K562 (cell line): ENCODE data around the gene CYB561A3. TPM values are rescaled to one million over a fixed set of nuclear protein-coding genes. Genes with fewer than 3 reads are reported as not detected.
A peak's percentile ranks its signal among the peaks of the same experiment; 100 is the strongest.

Experiments used
- ATAC-seq: fragments of 200-7000 bp; cut with Tn5 transposase; 3 replicates; pipeline ENCODE4 v1.9.1; 2020; ENCODE audit warnings: moderate library complexity
- BruUV-seq: library from RNA; stranded (reverse); fragments of 400-500 nt; replicated peaks from 2 replicates; lab custom pipeline; 2021; lab: Mats Ljungman, UMichigan
- CTCF ChIA-PET: fragments of 300-600 bp; formaldehyde crosslinking; extraction: SDS; loops from one replicate; lab custom pipeline; 2021; ENCODE audit warnings: low intra/inter-chr PET ratio; lab: Yijun Ruan, JAX
- POLR2A ChIA-PET: fragments of 300-600, 350-650 bp; sonication (Branson Sonifier 250); formaldehyde crosslinking; extraction: SDS; loops from one replicate; lab custom pipeline; 2021; ENCODE audit warnings: antibody characterized with exemption, inconsistent platforms; lab: Yijun Ruan, JAX
- DNase-seq, 4 experiments: peaks; one replicate each; pipeline versions ENCODE4 v3.0.0 to v3.0.0-alpha.2; 2011 to 2018; ENCODE audit warnings: low spot score in 3 of 4, mixed read lengths in 3 of 4; ENCODE audit errors: extremely low read depth in 1 of 4
- FAIRE-seq: peaks from 2 replicates; lab custom pipeline; 2011; peaks lifted over from hg19 to GRCh38; lab: Jason Lieb, UNC
- H2AFZ ChIP-seq: 2 replicates; pipeline ENCODE4 v1.6.0; 2011; ENCODE audit warnings: low read depth, low read length, control low read depth, inconsistent platforms
- H3K27ac ChIP-seq: fragments of 200-600 bp; 3 replicates; pipeline ENCODE4 v1.8.0; 2011; ENCODE audit warnings: low read depth, mild to moderate bottlenecking, control low read depth, inconsistent platforms, low read length, moderate library complexity, mixed read lengths; ENCODE audit errors: extremely low read depth
- H3K27me3 ChIP-seq, 2 experiments: fragments of 300-600 bp in 1 of 2; 2 replicates in 1 of 2; 3 replicates in 1 of 2; pipeline versions ENCODE4 v1.6.0 to v1.8.0; 2011; ENCODE audit warnings: inconsistent platforms in 2 of 2, low read length in 2 of 2, mild to moderate bottlenecking in 1 of 2, mixed read lengths in 1 of 2, moderate library complexity in 1 of 2; ENCODE audit not compliant: control insufficient read depth in 2 of 2, insufficient read depth in 2 of 2
- H3K36me3 ChIP-seq: fragments of 300-600 bp; 3 replicates; pipeline ENCODE4 v1.8.0; 2011; ENCODE audit warnings: mild to moderate bottlenecking, low read length, inconsistent platforms; ENCODE audit not compliant: control insufficient read depth, insufficient read depth
- H3K4me1 ChIP-seq, 2 experiments: fragments of 200-600 bp in 1 of 2; replicated peaks in 1 of 2; 2 replicates in 1 of 2; 3 replicates in 1 of 2; pipeline versions ENCODE4 v1.5.1 to v1.8.0; 2011; ENCODE audit warnings: inconsistent platforms in 2 of 2, low read length in 2 of 2, mild to moderate bottlenecking in 1 of 2, mixed read lengths in 1 of 2, moderate library complexity in 1 of 2; ENCODE audit not compliant: control insufficient read depth in 2 of 2, insufficient read depth in 2 of 2
- H3K4me2 ChIP-seq: 2 replicates; pipeline ENCODE4 v1.6.1; 2011; ENCODE audit warnings: low read length, control low read depth, inconsistent platforms, mixed read lengths; ENCODE audit not compliant: insufficient read depth
- H3K4me3 ChIP-seq: fragments of 200-600 bp; sonication (generic), shearing (Covaris generic); 2 replicates; pipeline ENCODE4 v1.5.1; 2016; ENCODE audit warnings: control low read depth, inconsistent platforms
- H3K79me2 ChIP-seq: fragments of 200-600 bp; 3 replicates; pipeline ENCODE4 v1.8.0; 2011; ENCODE audit warnings: low read length, inconsistent platforms; ENCODE audit not compliant: control insufficient read depth, insufficient read depth
- H3K9ac ChIP-seq, 2 experiments: 2 replicates each; pipeline versions ENCODE4 v1.6.0 to v1.6.1; 2011; ENCODE audit warnings: low read depth in 2 of 2, low read length in 2 of 2, control low read depth in 1 of 2, inconsistent platforms in 1 of 2, mild to moderate bottlenecking in 1 of 2, mixed read lengths in 1 of 2; ENCODE audit not compliant: insufficient read depth in 1 of 2
- H3K9me1 ChIP-seq: one replicate; pipeline ENCODE4 v1.6.0; 2011; ENCODE audit warnings: inconsistent platforms, mild to moderate bottlenecking, low read length, moderate library complexity; ENCODE audit not compliant: control insufficient read depth, insufficient read depth
- H3K9me3 ChIP-seq: replicated peaks from 2 replicates; pipeline ENCODE4 v1.5.1; 2011; ENCODE audit warnings: low read depth, low read length, inconsistent platforms; ENCODE audit not compliant: control insufficient read depth, insufficient read depth
- H4K20me1 ChIP-seq: replicated peaks from 2 replicates; pipeline ENCODE4 v1.6.1; 2011; ENCODE audit warnings: low read length, inconsistent platforms, mixed read lengths; ENCODE audit not compliant: control insufficient read depth, insufficient read depth
- CLOCK ChIP-seq: fragments of 250-450 bp; sonication (Bioruptor Pico); IDR thresholded peaks from 2 replicates; pipeline ENCODE4 v1.4.0; 2020; ENCODE audit warnings: mild to moderate bottlenecking, moderate library complexity, borderline replicate concordance
- NFRKB ChIP-seq: fragments of 450-650 bp; IDR thresholded peaks from 2 replicates; pipeline ENCODE4 v1.6.1; 2016; ENCODE audit warnings: low read depth
- ZBTB40 ChIP-seq, 2 experiments: fragments of 450-650 bp in 1 of 2; sonication (generic) in 1 of 2; formaldehyde crosslinking in 1 of 2; IDR thresholded peaks; 2 replicates each; pipeline versions ENCODE4 v1.7.1 to v1.9.0; 2016 to 2022; ENCODE audit warnings: inconsistent platforms in 1 of 2, mild to moderate bottlenecking in 1 of 2, missing genetic modification reagents in 1 of 2
- ZNF23 ChIP-seq: fragments of 250-450 bp; sonication (Bioruptor Pico); IDR thresholded peaks from 2 replicates; pipeline ENCODE4 v1.4.0; 2020; ENCODE audit warnings: mild to moderate bottlenecking
- WGBS: fragments of 100-300 bp; shearing (Covaris generic); methylation state at CpG from one replicate; pipeline ENCODE4 v1.1.6; 2016; ENCODE audit warnings: low coverage, mixed read lengths; ENCODE audit not compliant: insufficient coverage; ENCODE audit errors: missing lambda C conversion rate; 5-methylcytosine and 5-hydroxymethylcytosine counted together
- in situ Hi-C: fragments of 300-500 bp; cut with MboI; formaldehyde crosslinking; loops from 4 replicates; pipeline ENCODE4 v1.15.0; 2018; ENCODE audit warnings: inconsistent platforms, mixed read lengths
- intact Hi-C: fragments of 100-400 bp; cut with micrococcal nuclease; formaldehyde crosslinking; loops from 2 replicates; pipeline ENCODE4 v1.14.2; 2022
- polyA plus RNA-seq, 8 experiments: library from polyadenylated mRNA; depleted of rRNA in 4 of 8; stranded (reverse) in 5 of 8; unstranded in 3 of 8; fragments of >200 nt; fragmentation: Nextera tagmentation in 2 of 8; fragmentation: Illumina TruSeq in 1 of 8; extraction: Ambion mirVana in 2 of 8; extraction: Trizol in 1 of 8; gene quantifications; 2 replicates each; pipeline versions ENCODE4 v1.2.1 to v1.2.3, GENCODE V29; 2011 to 2014; ENCODE audit warnings: inconsistent platforms in 1 of 8, missing spikeins in 1 of 8
- total RNA-seq, 7 experiments: library from RNA; depleted of rRNA in 6 of 7; stranded (reverse); fragments of >200 nt in 6 of 7; fragmentation: Illumina TruSeq in 2 of 7; extraction: Trizol in 2 of 7; gene quantifications; 2 replicates each; pipeline versions ENCODE4 v1.2.1 to v1.2.3, GENCODE V29; 2011 to 2021; ENCODE audit warnings: low replicate concordance in 1 of 7

CYB561A3 gene
- total and polyA plus RNA-seq, 9 of the 15 experiments (the other 6 are each of a cell fraction or from before 2014, with no cell fraction given), result 29.2 to 78.9 (median 37.9) TPM

DNA sequence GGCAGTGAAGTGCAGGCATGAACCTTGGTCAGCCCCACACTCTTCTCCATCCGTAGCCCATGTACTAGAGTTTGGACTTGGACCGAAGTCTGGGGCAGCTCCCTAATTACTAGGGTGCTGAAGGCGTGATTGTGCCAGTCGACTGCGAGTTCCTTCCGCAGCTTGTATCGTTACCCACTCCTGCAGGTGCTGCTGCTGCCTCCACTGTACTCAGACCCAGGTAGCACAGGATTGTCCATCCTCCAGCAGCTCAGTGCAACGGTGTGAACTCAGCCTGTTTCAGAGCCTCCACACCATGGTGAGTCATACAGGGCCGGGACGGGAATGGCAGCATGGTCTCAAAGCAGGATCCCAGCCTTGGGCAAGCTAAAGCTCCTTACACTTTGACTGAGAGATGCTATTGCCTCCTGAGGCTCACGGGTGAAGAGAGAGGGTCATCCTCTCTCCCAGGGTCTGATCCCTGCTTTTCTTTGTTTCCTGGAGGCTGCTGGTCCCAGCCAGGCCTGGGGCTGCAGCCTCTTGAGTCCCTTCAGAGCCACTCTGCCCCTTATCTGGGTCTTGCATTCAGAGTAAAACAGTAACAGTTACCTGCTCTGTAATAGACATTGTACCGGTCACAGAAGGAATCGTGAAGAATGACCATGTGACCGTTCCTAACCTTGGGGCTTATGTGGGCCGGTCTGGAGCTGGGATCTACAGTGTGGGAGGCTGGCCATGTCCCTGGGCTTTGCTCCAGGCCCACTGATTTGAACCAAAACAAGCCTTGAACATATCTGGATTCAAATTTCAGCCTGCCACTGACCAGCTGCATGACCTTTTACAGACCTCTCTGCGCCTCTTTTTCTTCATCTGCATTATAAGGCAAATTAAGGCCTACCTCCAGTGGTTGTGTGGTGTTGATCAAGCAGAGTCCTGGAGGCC, 27.0 kb downstream of the CYB561A3 start:
- in situ Hi-C loops, result loop anchor here (5.0 kb wide), 1 partner anchor 53 kb away; no protein-coding TSS in a partner anchor
- TF ChIP-seq CLOCK (CRISPR knock-in tag) (no peak), ZBTB40 (IDR thresholded peaks at IDR 0.05) (no peak), ZBTB40 (CRISPR knock-in tag; IDR thresholded peaks at IDR 0.05) (no peak), ZNF23 (CRISPR knock-in tag) (no peak), NFRKB (no peak)

More for the DNA sequence above, 27.0 kb downstream of the CYB561A3 start:
- H3K27ac ChIP-seq, result peak overlapping the region; percentile 97
- peaks cover 40 to 64% of the 10 kb centered on the region in 2 experiments; a peak in 4 of 5 replicates for H3K4me1 ChIP-seq
- peak overlapping the region; percentile 69 for H2AFZ ChIP-seq
- H4K20me1 ChIP-seq, result peaks cover 7% of the 10 kb centered on the region
- WGBS, result 25% methylated on average over 16 of the region's 16 CpGs
- H3K27me3 ChIP-seq, result no peaks in the 10 kb centered on the region
- no peak overlapping the region for H3K4me3 ChIP-seq
- no peaks in the 10 kb centered on the region for H3K9me1 ChIP-seq
- no peaks in the 10 kb centered on the region for H3K9me3 ChIP-seq
- intact Hi-C loops, result loop anchor here (5.0 kb wide), 2 partner anchors 47 to 77 kb away; no protein-coding TSS in a partner anchor
- DNase-seq (peak in 2 of 4 experiments; percentile 62 to 82), FAIRE-seq (peak; percentile 80), ATAC-seq (peak; percentile 37)
- no TSS peak for BruUV-seq
- CTCF ChIA-PET, result interaction anchor here (1.1 to 8.5 kb wide), 4 partner anchors 50 to 293 kb away, joined by 3 to 135 read pairs (median 4); no protein-coding TSS in a partner anchor
- POLR2A ChIA-PET, result interaction anchor here (0.5 to 3.2 kb wide), 20 partner anchors 13 to 313 kb away, joined by 3 to 37 read pairs (median 5); partner anchors contain the start of genes CPSF7, CYB561A3, SDHAF2 and TMEM138
- peak overlapping the region; percentile 99 for H3K9ac ChIP-seq
- H3K79me2 ChIP-seq, result peaks cover 49% of the 10 kb centered on the region
- peaks cover 27% of the 10 kb centered on the region for H3K36me3 ChIP-seq
- peak overlapping the region; percentile 100 for H3K4me2 ChIP-seq
